Panc1 (cell line): ENCODE results near the gene SMNDC1.

Source experiments
- POLR2AphosphoS5 ChIP-seq: IDR thresholded peaks from 2 replicates; pipeline ENCODE4 v1.6.1; 2012; ENCODE audit warnings: mild to moderate bottlenecking, low read depth, low read length, moderate library complexity
- TF ChIP-seq, protein P1 (sequence below): fragments of 450-650 bp; IDR thresholded peaks from 2 replicates; pipeline ENCODE4 v1.5.1; 2017; ENCODE audit warnings: mild to moderate bottlenecking

- TF ChIP-seq, protein P1, sequence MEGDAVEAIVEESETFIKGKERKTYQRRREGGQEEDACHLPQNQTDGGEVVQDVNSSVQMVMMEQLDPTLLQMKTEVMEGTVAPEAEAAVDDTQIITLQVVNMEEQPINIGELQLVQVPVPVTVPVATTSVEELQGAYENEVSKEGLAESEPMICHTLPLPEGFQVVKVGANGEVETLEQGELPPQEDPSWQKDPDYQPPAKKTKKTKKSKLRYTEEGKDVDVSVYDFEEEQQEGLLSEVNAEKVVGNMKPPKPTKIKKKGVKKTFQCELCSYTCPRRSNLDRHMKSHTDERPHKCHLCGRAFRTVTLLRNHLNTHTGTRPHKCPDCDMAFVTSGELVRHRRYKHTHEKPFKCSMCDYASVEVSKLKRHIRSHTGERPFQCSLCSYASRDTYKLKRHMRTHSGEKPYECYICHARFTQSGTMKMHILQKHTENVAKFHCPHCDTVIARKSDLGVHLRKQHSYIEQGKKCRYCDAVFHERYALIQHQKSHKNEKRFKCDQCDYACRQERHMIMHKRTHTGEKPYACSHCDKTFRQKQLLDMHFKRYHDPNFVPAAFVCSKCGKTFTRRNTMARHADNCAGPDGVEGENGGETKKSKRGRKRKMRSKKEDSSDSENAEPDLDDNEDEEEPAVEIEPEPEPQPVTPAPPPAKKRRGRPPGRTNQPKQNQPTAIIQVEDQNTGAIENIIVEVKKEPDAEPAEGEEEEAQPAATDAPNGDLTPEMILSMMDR, result no peak
- TF ChIP-seq POLR2AphosphoS5, result no peak
Observed at GRCh38 chr10:110303681-110304080, 1.0 kb downstream of the SMNDC1 start.
